Adrenal gland (tissue), 12 donors: Measurements from ENCODE around the gene DCUN1D2. TPM values are rescaled to one million over a fixed set of nuclear protein-coding genes. Genes with fewer than 3 reads are reported as not detected.

ENCODE experiments used
- DNase-seq, 7 donors: peaks; one replicate each; pipeline ENCODE4 v3.0.0-alpha.2; 2019 to 2020
- H3K27ac ChIP-seq, 5 donors: fragments of 200-600 bp; sonication (generic) in 4 of 5; 1 replicate in 3 of 5; 2 replicates in 2 of 5; pipeline versions ENCODE4 v1.5.1 to v1.8.0; 2016 to 2020; ENCODE audit warnings: mild to moderate bottlenecking in 1 of 5
- H3K27me3 ChIP-seq: fragments of 200-600 bp; 2 replicates; pipeline ENCODE4 v1.8.0; 2021
- H3K36me3 ChIP-seq, 2 donors: fragments of 200-600 bp; replicated peaks in 1 of 2; 1 replicate in 1 of 2; 2 replicates in 1 of 2; pipeline versions ENCODE4 v1.5.1 to v1.8.0; 2018 to 2022
- H3K4me1 ChIP-seq, 2 donors: fragments of 200-600 bp; replicated peaks in 1 of 2; 1 replicate in 1 of 2; 2 replicates in 1 of 2; pipeline versions ENCODE4 v1.5.1 to v1.8.0; 2018 to 2021
- H3K4me3 ChIP-seq, 4 donors: fragments of 200-600 bp; sonication (generic) in 3 of 4; one replicate each; pipeline ENCODE4 v1.5.1; 2016 to 2018
- H3K9me3 ChIP-seq, 3 donors: fragments of 200-600 bp; sonication (generic) in 1 of 3; replicated peaks in 1 of 3; 1 replicate in 2 of 3; 2 replicates in 1 of 3; pipeline versions ENCODE4 v1.5.1 to v1.8.0; 2016 to 2021
- CTCF ChIP-seq, 6 experiments: fragments of 450-650 bp in 4 of 6; fragments of 200-600 bp in 2 of 6; sonication (generic) in 1 of 6; IDR thresholded peaks; 1 replicate in 5 of 6; 2 replicates in 1 of 6; pipeline versions ENCODE4 v1.5.1 to v1.8.0; 2016 to 2021; ENCODE audit warnings: antibody characterized with exemption in 6 of 6, mild to moderate bottlenecking in 2 of 6, moderate library complexity in 1 of 6
- POLR2A ChIP-seq, 2 donors: fragments of 450-650 bp; IDR thresholded peaks; one replicate each; pipeline ENCODE4 v1.6.1; 2017; ENCODE audit warnings: antibody characterized with exemption in 2 of 2, mild to moderate bottlenecking in 2 of 2, moderate library complexity in 1 of 2
- WGBS, 4 donors: extraction: QIAGEN DNeasy Blood & Tissue Kit in 2 of 4; methylation state at CpG; one replicate each; pipeline versions ENCODE4 v1.1.5 to v1.1.7; 2013 to 2017; 5-methylcytosine and 5-hydroxymethylcytosine counted together
- intact Hi-C, 2 donors: fragments of 100-400 bp; cut with DNase I; formaldehyde crosslinking; loops; one replicate each; pipeline versions ENCODE4 v1.14.1 to v1.15.0; 2022 to 2023
- polyA plus RNA-seq, 3 donors: library from polyadenylated mRNA; stranded (reverse); fragments of 200-250 nt in 2 of 3; fragments of 350-450 nt in 1 of 3; fragmentation: Illumina TruSeq in 1 of 3; extraction: RNeasy Lipid Tissue Mini Kit (QIAGEN cat#74804) in 1 of 3; gene quantifications; one replicate each; pipeline ENCODE4 v1.2.3, GENCODE V29; 2013 to 2014
- total RNA-seq, 9 donors: library from RNA; depleted of rRNA in 4 of 9; stranded (reverse); fragments of >200 nt in 4 of 9; fragments of 120-200 nt in 1 of 9; fragmentation: NEBNext Ultra II Directional in 1 of 9; extraction: Animal tissue kit (Norgen Biotek cat#: 25700) in 1 of 9; gene quantifications; one replicate each; pipeline versions ENCODE4 v1.1.0 to v1.2.4, GENCODE V29; 2013 to 2023
- donor health status: healthy with polysubstance abuse.
- donor health status: Bipolar disorder and iron deficiency.
- donor health status: DM: yes; HTN: yes; CAD: no.
- donor health status: DM: no; HTN: no; CAD: no.
- donor health status: DM: no; HTN: no; CAD: no.
- donor health status: DM: yes; HTN: yes; CAD: no.

Gene DCUN1D2
- total and polyA plus RNA-seq, 12 donors, result 8.1 to 28.0 (median 18.8) TPM

- intact Hi-C loops, result no loop called here
- H3K27me3 ChIP-seq, result no peaks in the 10 kb centered on the region
- H3K4me1 ChIP-seq, result no peaks in the 10 kb centered on the region
- 70 to 88% (median 77%) methylated on average over 6 to 38 of the region's 38 CpGs for WGBS, 4 donors
- no peak for DNase-seq
- H3K4me3 ChIP-seq, result no peak overlapping the region
- no peaks in the 10 kb centered on the region for H3K36me3 ChIP-seq
- no peaks in the 10 kb centered on the region for H3K9me3 ChIP-seq
- TF ChIP-seq POLR2A (IDR thresholded peaks at IDR 0.05) (no peak), CTCF (IDR thresholded peaks at IDR 0.05) (no peak)
- no peak overlapping the region for H3K27ac ChIP-seq
Observed at GRCh38 chr13:113420833-113421600, 69.5 kb downstream of the DCUN1D2 start.

GRCh38 chr13:113420232-113420631 lies 70.3 kb downstream of the DCUN1D2 start:
- no peak for DNase-seq
- intact Hi-C loops, result no loop called here
- H3K27ac ChIP-seq, result no peak overlapping the region
- no peaks in the 10 kb centered on the region for H3K4me1 ChIP-seq
- H3K27me3 ChIP-seq, result no peaks in the 10 kb centered on the region
- TF ChIP-seq POLR2A (IDR thresholded peaks at IDR 0.05) (no peak), CTCF (IDR thresholded peaks at IDR 0.05) (no peak)
- no peaks in the 10 kb centered on the region for H3K9me3 ChIP-seq
- no peak overlapping the region for H3K4me3 ChIP-seq
- no peaks in the 10 kb centered on the region for H3K36me3 ChIP-seq
- 92 to 95% (median 94%) methylated on average over 13 to 15 of the region's 15 CpGs for WGBS, 4 donors

- DNase-seq, result no peak
- intact Hi-C loops, result no loop called here
- Histone ChIP-seq H3K27ac (no peak overlapping the region), H3K27me3 (no peaks in the 10 kb centered on the region), H3K36me3 (no peaks in the 10 kb centered on the region), H3K9me3 (no peaks in the 10 kb centered on the region), H3K4me1 (no peaks in the 10 kb centered on the region), H3K4me3 (no peak overlapping the region)
- WGBS, 4 donors, result 92 to 96% (median 95%) methylated on average over 18 of the region's 18 CpGs
- TF ChIP-seq POLR2A (IDR thresholded peaks at IDR 0.05) (no peak), CTCF (IDR thresholded peaks at IDR 0.05) (no peak)
Observed at GRCh38 chr13:113419531-113420193, 70.8 kb downstream of the DCUN1D2 start.

- no peaks in the 10 kb centered on the region for H3K4me1 ChIP-seq
Observed at GRCh38 chr13:113418722-113419049, 71.8 kb downstream of the DCUN1D2 start.

More at GRCh38 chr13:113418722-113419049, 71.8 kb downstream of the DCUN1D2 start:
- no peak overlapping the region for H3K4me3 ChIP-seq
- intact Hi-C loops, result no loop called here
- TF ChIP-seq POLR2A (IDR thresholded peaks at IDR 0.05), result no peak
- TF ChIP-seq CTCF (IDR thresholded peaks at IDR 0.05), result no peak
- no peak for DNase-seq
- H3K9me3 ChIP-seq, result no peaks in the 10 kb centered on the region
- WGBS, 4 donors, result 88 to 92% (median 90%) methylated on average over 1 of the region's 1 CpG
- no peaks in the 10 kb centered on the region for H3K27me3 ChIP-seq
- H3K36me3 ChIP-seq, result no peaks in the 10 kb centered on the region
- H3K27ac ChIP-seq, result no peak overlapping the region
